Measurements from ENCODE around the gene CHD5.

Gene CHD5

GRCh38 chr1:6052543-6053205, 127.4 kb downstream of the CHD5 start:
- peak; percentile 61 for DNase-seq
